ENCODE results near the gene FOXN3.
"Not testable (repeated sequence)": the region's sequence is repeated elsewhere in the genome, so short reads cannot be mapped to it uniquely, and the experiment has no call there.

The FOXN3 gene

DNA sequence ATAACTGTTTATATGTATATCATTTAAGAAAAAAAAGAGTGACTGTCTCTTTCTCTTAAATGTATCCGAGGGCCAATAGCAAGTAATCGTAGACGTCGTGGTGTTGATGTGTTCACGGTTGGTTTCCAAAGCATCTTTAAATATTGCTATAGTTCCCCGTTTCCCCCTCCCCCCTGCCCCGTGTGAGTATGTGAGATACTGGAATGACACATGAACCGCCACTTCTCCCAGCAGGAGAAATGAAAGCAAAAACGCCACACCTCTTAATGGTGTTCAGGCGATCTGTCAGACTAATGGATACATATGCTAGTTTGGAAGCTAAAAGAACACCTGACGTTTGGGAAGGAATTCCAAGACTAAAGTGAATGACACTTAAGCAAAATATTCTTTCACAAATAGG, 258.3 kb downstream of the FOXN3 start:
- TF ChIP-seq POLR2A (IDR thresholded peaks at IDR 0.05; ENCODE audit: low read length) (no peak), GATA1 (IDR thresholded peaks at IDR 0.05; ENCODE audit: low read depth, low read length) (no peak)
- DNase-seq: no peak

DNA sequence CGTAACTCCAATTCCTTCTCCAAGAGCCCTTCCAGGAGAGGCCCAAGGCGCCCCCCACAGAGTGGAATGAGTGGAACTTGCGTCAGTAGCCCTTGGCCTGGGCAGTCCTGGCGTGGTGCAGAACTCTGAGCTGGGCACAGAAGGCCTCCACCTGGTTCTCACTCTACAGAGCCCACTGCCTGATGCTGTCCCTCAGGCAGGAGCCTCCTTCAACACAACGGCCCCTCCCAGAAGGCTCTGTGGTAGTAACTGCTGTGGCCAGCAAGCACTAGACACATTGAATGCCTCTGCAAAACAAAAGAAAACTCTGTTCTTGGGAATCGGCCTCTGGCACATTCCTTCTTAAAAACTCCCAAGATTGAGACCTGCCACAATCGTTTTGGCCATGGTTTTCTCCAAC, 258.9 kb downstream of the FOXN3 start:
- DNase-seq: not testable (repeated sequence)

DNA sequence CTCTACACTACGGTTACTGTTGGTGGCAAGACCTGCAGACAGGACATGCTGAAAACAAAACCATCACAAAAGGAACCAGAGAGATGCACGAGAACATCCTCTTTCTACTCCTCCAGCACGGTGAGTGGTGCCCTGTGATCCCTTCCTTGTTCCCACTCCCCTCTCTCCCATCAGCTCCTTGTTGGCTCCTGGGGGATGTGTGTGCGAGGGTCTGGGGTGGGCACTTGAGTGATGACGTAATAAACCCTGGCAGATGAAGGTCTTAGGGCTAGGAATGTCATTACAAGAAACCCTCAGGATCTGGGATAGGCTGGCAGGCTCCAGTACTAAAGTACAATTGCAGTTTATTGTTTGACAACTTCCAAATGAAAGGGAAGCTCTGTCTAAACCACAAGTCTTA, 261.5 kb downstream of the FOXN3 start:
- DNase-seq: no peak
- no peak for TF ChIP-seq GATA1 (IDR thresholded peaks at IDR 0.05; ENCODE audit: low read depth, low read length)

DNA sequence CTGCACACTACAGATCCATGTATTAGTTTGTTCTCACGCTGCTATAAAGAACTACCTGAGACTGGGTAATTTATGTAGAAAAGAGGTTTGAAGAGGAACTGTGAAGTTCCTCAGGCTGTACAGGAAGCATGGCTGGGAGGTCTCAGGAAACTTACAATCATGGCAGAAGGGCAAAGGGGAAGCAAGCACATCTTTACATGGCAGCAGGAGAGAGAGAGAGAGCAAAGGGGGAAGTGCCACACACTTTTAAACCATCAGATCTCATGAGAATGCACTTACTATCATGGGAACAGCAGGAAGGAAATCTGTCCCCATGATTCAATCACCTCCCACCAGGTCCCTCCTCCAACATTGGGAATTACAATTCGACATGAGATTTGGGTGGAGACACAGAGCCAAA, 265.3 kb downstream of the FOXN3 start:
- DNase-seq: not testable (repeated sequence)

DNA sequence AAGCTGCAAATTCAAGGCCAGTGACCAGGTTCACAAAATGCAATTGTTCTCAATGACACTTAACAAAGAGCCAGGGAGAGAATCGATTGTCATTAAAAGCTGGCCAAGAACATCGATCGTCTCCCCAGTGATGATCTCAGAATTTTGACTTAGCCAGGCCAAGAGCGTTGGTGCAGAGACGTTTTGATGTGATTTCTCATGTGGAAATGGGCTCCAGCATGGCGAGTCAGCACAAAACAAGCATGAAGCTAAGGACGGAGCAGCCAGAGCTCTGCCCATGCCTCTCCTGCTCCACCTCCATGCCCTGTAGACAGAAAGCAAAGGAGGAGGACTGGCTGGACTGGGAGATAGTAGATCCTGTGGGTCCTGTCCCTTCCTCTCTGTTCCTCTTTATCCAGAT, 270.8 kb downstream of the FOXN3 start:
- TF ChIP-seq POLR2A (IDR thresholded peaks at IDR 0.05; ENCODE audit: low read length): no peak
- no peak for TF ChIP-seq GATA1 (IDR thresholded peaks at IDR 0.05; ENCODE audit: low read depth, low read length)
- DNase-seq: no peak

DNA sequence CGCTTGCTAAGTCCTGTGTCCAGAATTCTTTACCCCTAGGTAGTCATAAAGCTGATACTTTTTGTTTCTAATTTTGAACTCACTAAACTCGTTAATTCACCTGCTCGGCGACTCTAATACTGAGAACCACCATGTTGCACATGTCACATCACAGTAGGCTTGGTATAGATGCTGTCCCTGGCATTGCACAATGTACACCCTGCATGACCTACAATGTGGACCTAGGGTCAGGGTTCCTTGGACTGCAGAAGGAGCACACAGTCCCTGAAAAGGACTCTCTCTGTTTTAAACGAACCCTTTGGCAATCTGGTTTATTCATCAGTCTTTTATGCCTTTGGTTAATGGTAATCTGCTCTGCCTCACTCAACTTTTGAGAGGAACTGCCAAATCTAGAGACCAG, 272.4 kb downstream of the FOXN3 start:
- no peak for TF ChIP-seq GATA1 (IDR thresholded peaks at IDR 0.05; ENCODE audit: low read depth, low read length)
- TF ChIP-seq POLR2A (IDR thresholded peaks at IDR 0.05; ENCODE audit: low read length): no peak
- no peak for DNase-seq

DNA sequence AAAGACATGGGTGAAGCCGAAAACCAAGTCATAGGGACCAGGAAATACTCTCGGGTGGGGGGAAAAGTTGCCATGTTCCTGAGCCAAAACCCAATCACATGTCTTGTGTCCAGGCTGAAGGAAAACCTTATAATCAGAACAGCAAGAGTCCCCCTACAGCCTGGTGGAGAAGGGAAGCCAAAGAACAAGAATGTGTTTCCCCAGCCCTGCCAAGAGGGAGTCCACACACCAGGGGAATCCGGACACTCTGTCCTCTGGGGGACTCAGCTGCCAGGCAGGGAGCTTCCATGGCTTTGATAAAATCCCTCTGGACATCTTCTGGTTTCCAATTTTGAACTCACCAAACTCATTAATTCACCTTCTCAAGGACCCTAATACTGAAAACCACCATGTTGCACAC, 273.0 kb downstream of the FOXN3 start:
- no peak for DNase-seq
- TF ChIP-seq GATA1 (IDR thresholded peaks at IDR 0.05; ENCODE audit: low read depth, low read length): no peak

DNA sequence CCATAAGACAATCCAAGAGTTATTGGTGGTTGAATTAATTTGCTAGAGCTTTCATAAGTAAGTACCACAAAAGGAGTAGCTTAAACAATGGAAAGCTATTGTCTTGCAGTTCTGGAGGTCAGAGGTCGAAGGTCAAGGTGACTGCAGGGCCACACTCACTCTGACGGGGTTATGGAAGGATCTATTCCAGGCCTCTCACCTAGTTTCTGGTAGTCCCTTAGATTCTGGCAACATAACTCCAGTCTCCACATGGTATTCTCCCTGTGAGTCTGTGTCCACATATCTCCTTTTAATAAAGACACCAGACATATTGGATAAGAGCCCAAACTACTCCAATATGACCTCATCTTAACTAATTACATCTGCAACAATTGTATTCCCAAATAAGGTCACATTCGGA, 273.4 kb downstream of the FOXN3 start:
- TF ChIP-seq GATA1 (IDR thresholded peaks at IDR 0.05; ENCODE audit: low read depth, low read length) (no peak), POLR2A (IDR thresholded peaks at IDR 0.05; ENCODE audit: low read length) (no peak)
- no peak for DNase-seq

DNA sequence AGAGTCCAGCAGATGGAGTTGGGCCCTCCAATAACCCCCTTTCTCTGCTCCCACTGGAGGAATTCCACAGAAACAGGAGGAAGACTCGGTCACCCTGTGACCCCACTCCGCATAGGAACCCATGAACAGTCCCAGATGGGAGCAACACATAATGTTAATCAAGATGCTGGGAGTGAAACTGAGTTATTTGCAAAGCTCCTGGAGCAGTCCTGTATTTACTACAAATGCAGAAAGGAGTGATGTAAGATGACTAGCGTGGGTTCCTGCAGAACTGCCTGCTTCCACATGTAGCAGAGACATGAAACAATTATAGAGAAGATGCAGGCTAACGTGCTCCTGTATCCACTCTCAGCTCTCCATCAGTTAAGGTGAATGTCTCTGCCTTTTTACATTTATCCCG, 274.7 kb downstream of the FOXN3 start:
- no peak for DNase-seq
- TF ChIP-seq GATA1 (IDR thresholded peaks at IDR 0.05; ENCODE audit: low read depth, low read length) (no peak), POLR2A (IDR thresholded peaks at IDR 0.05; ENCODE audit: low read length) (no peak)

DNA sequence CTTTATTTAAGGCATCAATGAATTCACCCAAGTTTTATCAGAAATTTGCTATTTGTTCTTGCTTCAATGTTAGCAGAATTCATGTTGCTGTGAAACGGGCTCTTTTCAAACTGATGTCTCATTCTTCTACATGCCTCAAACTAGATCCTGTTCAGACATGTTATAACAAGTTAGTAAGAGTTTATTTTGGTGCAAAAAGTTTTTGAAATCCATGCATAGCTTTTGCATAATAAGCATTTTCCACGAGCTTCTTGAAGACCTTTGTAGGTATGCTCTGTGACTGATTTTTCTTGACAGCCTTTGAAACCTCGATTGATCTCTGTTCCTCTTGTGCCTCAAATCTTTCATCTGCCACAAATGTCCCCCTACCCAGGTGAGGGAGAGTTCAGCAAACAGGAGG, 275.2 kb downstream of the FOXN3 start:
- TF ChIP-seq POLR2A (IDR thresholded peaks at IDR 0.05; ENCODE audit: low read length) (no peak), GATA1 (IDR thresholded peaks at IDR 0.05; ENCODE audit: low read depth, low read length) (no peak)
- DNase-seq: no peak

DNA sequence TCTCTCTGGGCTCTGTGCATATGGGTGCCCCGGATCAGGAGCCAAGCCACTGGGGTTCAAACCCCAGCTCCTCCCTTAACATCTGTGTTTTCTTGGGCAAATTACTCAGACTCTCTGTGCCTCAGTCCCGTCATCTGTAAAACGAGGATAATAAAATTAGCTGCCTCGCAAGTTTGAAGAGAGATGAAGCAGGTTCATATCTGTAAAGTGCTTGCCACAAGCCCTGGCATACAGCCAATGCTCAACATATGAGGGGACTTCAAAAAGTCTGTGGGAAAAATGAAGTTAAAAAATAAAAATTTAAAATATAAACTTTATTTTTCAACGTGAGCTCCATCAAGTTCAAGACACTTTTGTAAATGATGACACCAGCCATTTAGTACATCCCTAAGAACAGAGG, 276.7 kb downstream of the FOXN3 start:
- TF ChIP-seq GATA1 (IDR thresholded peaks at IDR 0.05; ENCODE audit: low read depth, low read length): no peak
- TF ChIP-seq POLR2A (IDR thresholded peaks at IDR 0.05; ENCODE audit: low read length): no peak
- DNase-seq: peak; percentile 10 to 20

DNA sequence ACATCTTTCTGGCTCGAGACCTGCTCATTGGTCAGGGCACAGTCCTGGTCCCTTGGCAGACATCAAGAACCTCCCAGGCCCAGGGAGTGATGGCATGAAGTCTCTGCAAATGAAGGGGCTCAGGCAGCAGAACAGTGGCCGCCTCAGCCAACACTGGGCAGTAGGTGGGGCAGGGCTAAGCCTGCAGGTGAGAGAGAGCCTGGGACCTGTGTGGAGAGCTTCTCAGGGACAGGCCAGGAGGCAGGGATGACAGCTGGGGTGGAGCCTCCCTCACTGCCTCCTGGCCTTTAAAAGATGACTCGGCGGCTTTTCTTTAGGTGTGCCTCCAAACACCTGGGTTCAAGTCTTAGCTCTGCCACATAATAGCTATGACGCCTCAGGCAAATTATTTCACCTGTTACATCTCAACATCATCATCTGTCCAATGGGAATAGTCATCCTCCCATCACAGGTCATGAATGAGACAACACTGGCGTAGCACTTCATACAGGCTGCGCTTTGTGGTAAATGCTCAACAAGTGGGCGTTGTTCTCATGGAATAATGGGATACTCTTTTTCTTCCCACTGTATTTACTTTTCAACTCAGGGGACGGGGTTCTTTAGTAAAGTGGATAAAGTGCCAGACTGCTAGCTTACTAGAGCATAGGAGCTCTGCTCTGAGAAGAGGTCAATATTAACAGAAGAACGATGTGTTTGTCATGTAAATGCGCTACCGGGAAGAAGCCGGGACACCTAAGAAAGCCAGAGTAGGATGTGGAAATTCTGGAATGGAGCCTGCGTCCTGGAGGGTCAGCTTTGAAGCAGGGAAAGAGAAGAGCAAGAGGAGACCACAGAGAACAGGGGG, 277.4 kb downstream of the FOXN3 start:
- no peak for DNase-seq
- TF ChIP-seq POLR2A (IDR thresholded peaks at IDR 0.05; ENCODE audit: low read length) (no peak), GATA1 (IDR thresholded peaks at IDR 0.05; ENCODE audit: low read depth, low read length) (no peak)

DNA sequence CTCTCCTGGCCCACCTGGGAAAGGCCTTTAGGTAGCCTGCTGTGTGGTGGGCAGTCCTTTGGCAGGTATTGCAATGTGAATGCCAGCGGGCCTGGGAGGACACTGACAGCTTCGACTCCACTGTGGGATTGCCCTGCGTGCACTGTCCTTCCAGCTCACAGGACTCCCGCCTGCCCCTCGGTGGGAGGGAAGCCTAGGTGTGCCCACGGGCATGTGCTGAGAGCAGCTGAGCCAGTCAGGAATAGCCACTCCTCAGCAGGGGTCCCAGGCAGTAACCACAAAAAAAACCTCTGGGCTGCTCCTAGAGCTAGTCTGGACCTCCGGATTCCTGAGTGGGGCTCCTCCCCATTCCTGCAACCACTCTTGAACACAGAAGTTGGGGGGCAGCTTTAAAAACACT, 278.2 kb downstream of the FOXN3 start:
- DNase-seq: no peak
- no peak for TF ChIP-seq POLR2A (IDR thresholded peaks at IDR 0.05; ENCODE audit: low read length)
- no peak for TF ChIP-seq GATA1 (IDR thresholded peaks at IDR 0.05; ENCODE audit: low read depth, low read length)

DNA sequence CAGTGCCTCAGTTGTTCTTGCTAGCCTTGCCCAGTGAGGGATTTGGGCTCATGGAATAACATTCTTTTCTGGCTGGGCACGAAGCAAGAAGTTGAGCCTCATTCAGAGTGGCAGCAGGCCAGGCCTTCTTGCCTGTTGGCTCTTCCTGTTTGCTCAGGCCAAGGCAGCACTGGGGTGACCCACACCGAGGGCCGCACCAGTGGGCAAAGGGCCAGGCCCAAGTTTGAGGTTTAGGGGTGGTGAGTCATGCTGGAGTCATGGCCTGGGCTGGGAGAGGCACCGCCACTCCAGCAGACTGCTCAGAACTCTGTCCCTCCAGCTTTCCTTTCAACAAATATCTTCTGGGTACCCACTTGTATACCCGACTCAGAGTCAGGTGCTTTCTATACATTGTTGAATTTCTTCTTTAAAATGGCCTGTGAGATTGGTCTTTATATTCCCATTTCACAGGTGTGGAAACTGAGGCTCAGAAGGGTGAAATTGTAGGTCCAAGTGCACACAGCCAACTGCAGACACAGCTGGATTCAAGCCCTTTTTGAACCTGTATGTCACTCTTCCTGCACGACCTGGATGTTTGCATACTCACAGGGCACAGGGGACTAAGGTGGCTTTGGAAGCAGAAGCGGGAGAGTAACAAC, 279.4 kb downstream of the FOXN3 start:
- DNase-seq: peak; percentile 25 to 57
- no peak for TF ChIP-seq GATA1 (IDR thresholded peaks at IDR 0.05; ENCODE audit: low read depth, low read length)

DNA sequence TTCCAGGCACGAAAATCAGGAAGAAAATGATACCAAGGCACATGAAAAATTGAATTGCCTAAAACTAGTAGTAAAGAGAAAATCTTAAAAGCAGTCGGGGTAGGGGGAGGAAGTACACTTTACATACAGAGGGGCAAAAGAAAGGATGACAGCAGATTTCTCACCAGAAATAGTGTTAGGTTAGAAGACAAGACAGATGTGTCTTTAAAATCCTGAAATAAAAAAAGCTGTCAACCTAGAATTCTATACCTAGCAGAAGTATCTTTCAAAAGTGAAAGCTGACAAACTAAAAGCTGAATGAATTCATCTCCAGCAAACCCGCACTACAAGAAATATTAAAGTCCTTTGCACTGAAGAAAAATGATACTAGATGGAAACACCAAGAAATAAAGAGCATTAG, 280.4 kb downstream of the FOXN3 start:
- TF ChIP-seq GATA1 (IDR thresholded peaks at IDR 0.05; ENCODE audit: low read depth, low read length): no peak
- TF ChIP-seq POLR2A (IDR thresholded peaks at IDR 0.05; ENCODE audit: low read length): no peak
- DNase-seq: no peak

DNA sequence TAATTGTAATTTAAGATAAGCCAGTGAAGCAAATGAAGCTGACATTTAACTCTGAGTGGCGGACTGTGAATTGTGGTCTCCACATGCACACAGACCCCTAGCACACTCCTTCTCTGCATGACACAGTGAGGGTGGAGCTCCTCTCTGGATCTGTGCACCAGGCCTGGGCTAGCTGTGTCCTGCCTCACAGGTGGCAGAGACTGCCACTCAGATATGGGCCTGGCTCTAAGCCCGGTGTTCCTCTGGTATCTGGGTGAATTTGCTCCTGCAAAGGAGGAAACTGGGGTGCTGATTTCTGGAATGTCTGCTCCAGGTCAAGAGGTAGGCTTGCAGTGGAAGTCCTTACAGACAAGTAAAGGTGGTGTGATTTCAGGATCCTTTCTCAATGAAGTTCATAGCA, 282.4 kb downstream of the FOXN3 start:
- DNase-seq: no peak
- no peak for TF ChIP-seq POLR2A (IDR thresholded peaks at IDR 0.05; ENCODE audit: low read length)
- no peak for TF ChIP-seq GATA1 (IDR thresholded peaks at IDR 0.05; ENCODE audit: low read depth, low read length)

All from erythroblast (primary cell).